ENCODE results near the gene EDIL3. TPM values are rescaled to one million over a fixed set of nuclear protein-coding genes. Genes with fewer than 3 reads are reported as not detected.
A peak's percentile ranks its signal among the peaks of the same experiment; 100 is the strongest.

The EDIL3 gene
- total RNA-seq, 1 experiment from 2014 or later: 0.07 TPM

GRCh38 chr5:83927140-83927733 lies 457.4 kb downstream of the EDIL3 start:
- H3K27me3 Mint-ChIP-seq (ENCODE audit: unreplicated experiment): no peaks in the 10 kb centered on the region
- H3K36me3 Mint-ChIP-seq (ENCODE audit: insufficient read depth, unreplicated experiment): no peaks in the 10 kb centered on the region
- peak; percentile 93 for TF ChIP-seq CTCF (IDR thresholded peaks at IDR 0.05; ENCODE audit: unreplicated experiment)
- no peak overlapping the region for H3K27ac Mint-ChIP-seq (ENCODE audit: unreplicated experiment)
- peaks cover 40% of the 10 kb centered on the region for H3K4me1 Mint-ChIP-seq (ENCODE audit: low read depth, unreplicated experiment)
- CTCF ChIA-PET: interaction anchor here (0.7 to 1.2 kb wide), 4 partner anchors 9 to 204 kb away, joined by 3 to 5 read pairs (median 4); no protein-coding TSS in a partner anchor
- peak; percentile 87 for DNase-seq
- H3K4me3 Mint-ChIP-seq (ENCODE audit: low read depth, unreplicated experiment): no peak overlapping the region
- H3K9me3 Mint-ChIP-seq (ENCODE audit: low read depth, unreplicated experiment): peaks cover under 1% of the 10 kb centered on the region
- BruUV-seq (replicated peaks): no TSS peak
- intact Hi-C loops (cut with micrococcal nuclease; ENCODE audit: unreplicated experiment): loop anchor here (1.0 to 10.0 kb wide), 3 partner anchors 205 to 1118 kb away; no protein-coding TSS in a partner anchor

- Mint-ChIP-seq H3K27me3 (ENCODE audit: unreplicated experiment) (no peaks in the 10 kb centered on the region), H3K4me1 (ENCODE audit: low read depth, unreplicated experiment) (peaks cover 49% of the 10 kb centered on the region), H3K9me3 (ENCODE audit: low read depth, unreplicated experiment) (no peaks in the 10 kb centered on the region), H3K36me3 (ENCODE audit: insufficient read depth, unreplicated experiment) (no peaks in the 10 kb centered on the region), H3K4me3 (ENCODE audit: low read depth, unreplicated experiment) (no peak overlapping the region), H3K27ac (ENCODE audit: unreplicated experiment) (no peak overlapping the region)
- CTCF ChIA-PET: interaction anchor here (0.7 to 0.8 kb wide), 2 partner anchors 343 to 350 kb away, joined by 3 read pairs; no protein-coding TSS in a partner anchor
- intact Hi-C loops (cut with micrococcal nuclease; ENCODE audit: unreplicated experiment): loop anchor here (5.0 to 10.0 kb wide), 2 partner anchors 326 to 1119 kb away; no protein-coding TSS in a partner anchor
- DNase-seq: no peak
- BruUV-seq (replicated peaks): no TSS peak
- TF ChIP-seq CTCF (IDR thresholded peaks at IDR 0.05; ENCODE audit: unreplicated experiment): no peak
Observed at GRCh38 chr5:83925955-83926337, 458.7 kb downstream of the EDIL3 start.

GRCh38 chr5:83925321-83925954 lies 459.2 kb downstream of the EDIL3 start:
- H3K4me1 Mint-ChIP-seq (ENCODE audit: low read depth, unreplicated experiment): peaks cover 49% of the 10 kb centered on the region
- CTCF ChIA-PET: interaction anchor here (0.7 to 0.8 kb wide), 2 partner anchors 343 to 350 kb away, joined by 3 read pairs; no protein-coding TSS in a partner anchor
- no peak overlapping the region for H3K27ac Mint-ChIP-seq (ENCODE audit: unreplicated experiment)
- no peaks in the 10 kb centered on the region for H3K9me3 Mint-ChIP-seq (ENCODE audit: low read depth, unreplicated experiment)
- DNase-seq: no peak
- intact Hi-C loops (cut with micrococcal nuclease; ENCODE audit: unreplicated experiment): loop anchor here (5.0 to 10.0 kb wide), 2 partner anchors 327 to 1119 kb away; no protein-coding TSS in a partner anchor
- H3K4me3 Mint-ChIP-seq (ENCODE audit: low read depth, unreplicated experiment): no peak overlapping the region
- no peaks in the 10 kb centered on the region for H3K36me3 Mint-ChIP-seq (ENCODE audit: insufficient read depth, unreplicated experiment)
- BruUV-seq (replicated peaks): no TSS peak
- no peaks in the 10 kb centered on the region for H3K27me3 Mint-ChIP-seq (ENCODE audit: unreplicated experiment)
- no peak for TF ChIP-seq CTCF (IDR thresholded peaks at IDR 0.05; ENCODE audit: unreplicated experiment)

GRCh38 chr5:83924891-83925290 lies 459.8 kb downstream of the EDIL3 start:
- TF ChIP-seq CTCF (IDR thresholded peaks at IDR 0.05; ENCODE audit: unreplicated experiment): no peak
- no peaks in the 10 kb centered on the region for H3K27me3 Mint-ChIP-seq (ENCODE audit: unreplicated experiment)
- DNase-seq: no peak
- no peaks in the 10 kb centered on the region for H3K36me3 Mint-ChIP-seq (ENCODE audit: insufficient read depth, unreplicated experiment)
- no TSS peak for BruUV-seq (replicated peaks)
- no peaks in the 10 kb centered on the region for H3K9me3 Mint-ChIP-seq (ENCODE audit: low read depth, unreplicated experiment)
- no peak overlapping the region for H3K27ac Mint-ChIP-seq (ENCODE audit: unreplicated experiment)
- peaks cover 48% of the 10 kb centered on the region for H3K4me1 Mint-ChIP-seq (ENCODE audit: low read depth, unreplicated experiment)
- CTCF ChIA-PET: no interaction called here
- intact Hi-C loops (cut with micrococcal nuclease; ENCODE audit: unreplicated experiment): loop anchor here (5.0 to 10.0 kb wide), 2 partner anchors 327 to 1120 kb away; no protein-coding TSS in a partner anchor
- no peak overlapping the region for H3K4me3 Mint-ChIP-seq (ENCODE audit: low read depth, unreplicated experiment)

Measured in Calu3 (cell line).